VCaP (cell line): Measurements from ENCODE around the gene MAP3K20.

ENCODE experiments used
- H3K27ac ChIP-seq: fragments of 450-650 bp; 2 replicates; pipeline ENCODE4 v1.5.1; 2017
- TF ChIP-seq, protein P1 (sequence below): fragments of 450-650 bp; conservative IDR thresholded peaks from 2 replicates; pipeline ENCODE4 v1.5.1; 2017; ENCODE audit warnings: mild to moderate bottlenecking, moderate library complexity

Gene MAP3K20

DNA sequence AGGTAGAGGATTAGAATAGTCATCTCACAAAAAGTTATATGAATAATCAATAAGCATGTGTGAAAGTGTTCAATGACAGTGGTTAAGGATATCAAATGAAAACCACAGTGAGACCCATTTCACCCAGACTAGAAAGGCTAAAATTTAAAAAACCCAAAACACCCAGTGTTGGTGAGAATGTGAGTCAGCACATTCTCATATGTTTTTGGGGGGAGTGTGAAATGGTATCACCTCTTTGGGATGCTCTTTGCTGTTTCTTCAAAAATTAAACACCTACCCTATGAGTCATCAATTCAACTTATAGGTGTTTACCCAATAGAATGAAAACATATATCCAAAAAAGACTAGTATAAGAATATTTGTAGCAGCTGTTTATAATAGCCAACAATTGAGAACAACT, 69.8 kb downstream of the MAP3K20 start:
- TF ChIP-seq, protein P1, sequence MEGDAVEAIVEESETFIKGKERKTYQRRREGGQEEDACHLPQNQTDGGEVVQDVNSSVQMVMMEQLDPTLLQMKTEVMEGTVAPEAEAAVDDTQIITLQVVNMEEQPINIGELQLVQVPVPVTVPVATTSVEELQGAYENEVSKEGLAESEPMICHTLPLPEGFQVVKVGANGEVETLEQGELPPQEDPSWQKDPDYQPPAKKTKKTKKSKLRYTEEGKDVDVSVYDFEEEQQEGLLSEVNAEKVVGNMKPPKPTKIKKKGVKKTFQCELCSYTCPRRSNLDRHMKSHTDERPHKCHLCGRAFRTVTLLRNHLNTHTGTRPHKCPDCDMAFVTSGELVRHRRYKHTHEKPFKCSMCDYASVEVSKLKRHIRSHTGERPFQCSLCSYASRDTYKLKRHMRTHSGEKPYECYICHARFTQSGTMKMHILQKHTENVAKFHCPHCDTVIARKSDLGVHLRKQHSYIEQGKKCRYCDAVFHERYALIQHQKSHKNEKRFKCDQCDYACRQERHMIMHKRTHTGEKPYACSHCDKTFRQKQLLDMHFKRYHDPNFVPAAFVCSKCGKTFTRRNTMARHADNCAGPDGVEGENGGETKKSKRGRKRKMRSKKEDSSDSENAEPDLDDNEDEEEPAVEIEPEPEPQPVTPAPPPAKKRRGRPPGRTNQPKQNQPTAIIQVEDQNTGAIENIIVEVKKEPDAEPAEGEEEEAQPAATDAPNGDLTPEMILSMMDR = no peak
- H3K27ac ChIP-seq = no peak overlapping the region

DNA sequence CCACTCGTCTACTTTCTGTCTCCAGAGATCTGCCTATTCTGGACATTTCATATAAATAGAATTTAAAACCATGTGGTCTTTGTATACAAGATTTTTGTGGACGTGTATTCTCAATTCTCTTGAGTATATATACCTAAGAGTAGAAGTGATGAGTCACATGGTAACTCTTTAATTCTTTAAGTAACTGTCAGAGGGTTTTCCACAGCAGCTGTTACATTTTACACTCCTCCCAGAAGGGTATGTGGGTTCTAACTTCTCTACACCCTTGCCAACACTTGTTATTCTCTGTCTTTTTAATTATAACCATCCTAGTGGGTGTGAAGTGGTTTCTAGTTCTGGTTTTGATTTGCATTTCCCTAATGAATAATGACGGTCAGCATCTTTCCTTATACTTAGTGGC, 70.9 kb downstream of the MAP3K20 start:
- H3K27ac ChIP-seq = no peak overlapping the region
- TF ChIP-seq, protein P1 = no peak

DNA sequence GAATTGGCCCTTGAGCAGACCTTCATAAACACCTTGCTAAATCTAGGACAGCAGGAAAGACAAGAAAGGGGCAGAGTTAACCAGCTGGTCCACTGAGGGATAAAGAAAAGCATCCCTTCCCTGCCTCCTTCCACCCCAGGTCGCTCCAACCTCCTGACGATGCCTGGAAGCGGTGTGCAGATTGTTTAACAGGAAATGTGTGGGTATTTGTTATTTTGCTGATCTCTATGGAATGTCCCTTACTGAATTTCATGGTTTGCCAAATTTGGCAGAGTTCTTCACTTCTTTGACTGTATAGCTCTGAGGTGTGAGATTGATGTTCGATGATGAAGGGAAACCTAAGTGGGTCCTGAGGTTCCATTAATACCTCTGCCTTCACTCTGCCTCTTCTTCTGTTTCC, 72.9 kb downstream of the MAP3K20 start:
- no peak overlapping the region for H3K27ac ChIP-seq
- TF ChIP-seq, protein P1 = no peak

DNA sequence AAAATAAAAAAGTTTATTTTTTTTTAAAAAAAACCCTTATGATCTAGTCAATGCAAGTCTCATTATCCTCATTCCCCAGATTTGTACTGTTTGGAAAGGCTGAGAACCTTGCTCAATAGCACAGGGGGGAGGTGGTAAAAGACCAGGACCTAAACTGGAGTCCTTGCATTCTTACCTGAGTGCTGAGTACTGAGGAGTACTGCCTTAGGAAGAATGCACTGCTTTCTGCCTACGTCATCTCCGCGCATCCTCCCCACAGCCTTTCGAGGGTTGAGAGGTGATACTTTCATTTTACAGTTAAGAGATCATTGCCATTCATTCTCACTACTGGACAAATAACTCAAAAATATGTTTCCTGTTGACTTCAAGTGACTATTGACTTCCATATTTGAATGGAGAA, 73.8 kb downstream of the MAP3K20 start:
- TF ChIP-seq, protein P1 = no peak
- H3K27ac ChIP-seq = no peak overlapping the region

DNA sequence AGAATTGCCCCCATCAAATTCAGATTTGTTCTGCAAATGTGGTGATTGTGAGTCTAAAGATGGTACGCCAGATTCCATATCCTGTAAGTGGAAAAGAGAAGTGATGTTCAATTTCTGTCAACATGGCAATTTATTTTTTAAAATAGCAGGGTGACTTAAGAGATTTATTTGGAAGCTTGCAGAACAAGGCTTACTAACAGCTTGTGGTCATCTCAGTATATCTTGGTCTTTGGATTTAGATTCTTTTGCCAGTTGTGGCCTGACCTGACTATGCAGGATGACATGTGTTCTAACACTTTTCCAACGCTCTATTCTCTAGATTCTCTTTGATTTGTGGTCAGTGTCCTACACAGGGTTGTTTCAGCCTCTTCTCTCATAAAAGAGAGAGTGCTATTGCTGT, 74.4 kb downstream of the MAP3K20 start:
- H3K27ac ChIP-seq = no peak overlapping the region
- TF ChIP-seq, protein P1 = no peak

DNA sequence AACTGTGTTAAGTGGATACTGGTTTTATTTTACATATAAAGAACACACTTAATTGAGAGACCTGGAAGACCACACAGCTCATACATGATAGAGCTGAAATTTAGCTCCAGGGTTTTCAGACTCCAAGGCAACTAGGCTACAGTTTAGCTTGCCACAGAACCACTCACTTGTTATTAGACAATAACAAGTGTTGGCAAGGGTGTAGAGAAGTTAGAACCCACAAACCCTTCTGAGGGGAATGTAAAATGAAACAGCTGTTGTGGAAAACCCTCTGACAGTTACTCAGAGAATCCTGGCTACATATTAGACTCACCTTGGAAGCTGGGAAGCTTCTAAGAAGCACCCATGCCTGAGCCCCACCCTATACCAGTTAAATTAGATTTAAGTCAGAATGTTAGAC, 75.3 kb downstream of the MAP3K20 start:
- no peak overlapping the region for H3K27ac ChIP-seq
- TF ChIP-seq, protein P1 = no peak

DNA sequence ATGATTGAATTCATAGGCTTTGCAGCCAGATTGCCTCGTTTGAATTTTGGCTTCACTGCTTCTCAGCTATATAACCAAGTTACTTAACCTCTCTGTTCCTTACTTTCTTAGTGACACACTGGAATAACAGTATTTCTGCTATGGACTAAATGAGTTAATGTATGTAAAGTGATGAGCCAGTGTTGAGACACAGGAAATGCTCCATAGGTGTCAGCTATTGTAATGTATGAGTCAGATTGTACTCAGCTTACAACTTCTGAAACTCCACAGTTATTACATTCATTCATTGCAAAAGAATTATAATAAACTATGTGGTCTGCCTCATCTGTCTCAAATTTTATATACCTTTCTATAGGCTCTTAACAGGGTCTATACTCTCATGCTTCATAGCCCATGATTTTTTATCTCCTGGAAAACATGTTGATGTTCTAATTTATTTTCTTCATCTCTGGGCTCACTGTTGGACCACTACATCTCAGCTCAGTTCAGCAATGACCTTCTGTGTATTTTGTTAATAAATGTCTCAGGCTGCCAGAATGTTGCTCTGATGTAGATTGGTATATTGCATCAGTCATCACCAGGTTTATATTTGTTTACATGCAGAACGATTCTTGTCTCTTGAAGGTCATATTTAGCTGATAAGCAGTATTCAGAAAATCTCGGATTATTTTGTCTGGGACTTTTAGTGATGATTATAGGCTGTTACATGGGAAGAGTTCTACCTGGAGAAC, 76.2 kb downstream of the MAP3K20 start:
- H3K27ac ChIP-seq = no peak overlapping the region
- TF ChIP-seq, protein P1 = no peak
